Hepatocyte (in vitro differentiated cells): Measurements from ENCODE around the gene HRG. TPM values are rescaled to one million over a fixed set of nuclear protein-coding genes. Genes with fewer than 3 reads are reported as not detected.

Experiments used
- DNase-seq: peaks from one replicate; pipeline ENCODE4 v3.0.0-alpha.2; 2016; ENCODE audit warnings: low spot score
- H2AFZ ChIP-seq: fragments of 200-600 bp; sonication (generic); 2 replicates; pipeline ENCODE4 v1.6.0; 2016; ENCODE audit warnings: antibody characterized with exemption, mild to moderate bottlenecking
- H3K27ac ChIP-seq: fragments of 200-600 bp; sonication (generic); 2 replicates; pipeline ENCODE4 v1.5.1; 2016; ENCODE audit warnings: mild to moderate bottlenecking
- H3K27me3 ChIP-seq: fragments of 200-600 bp; sonication (generic); 2 replicates; pipeline ENCODE4 v1.6.1; 2016
- H3K36me3 ChIP-seq: fragments of 200-600 bp; sonication (generic); replicated peaks from 2 replicates; pipeline ENCODE4 v1.5.1; 2016; ENCODE audit warnings: low read depth; ENCODE audit not compliant: insufficient read depth
- H3K4me1 ChIP-seq: fragments of 200-600 bp; sonication (generic); 2 replicates; pipeline ENCODE4 v1.5.1; 2016; ENCODE audit warnings: mild to moderate bottlenecking, moderate library complexity; ENCODE audit not compliant: insufficient read depth
- H3K4me2 ChIP-seq: fragments of 200-600 bp; sonication (generic); 2 replicates; pipeline ENCODE4 v1.6.0; 2016
- H3K4me3 ChIP-seq: fragments of 200-600 bp; sonication (generic); 2 replicates; pipeline ENCODE4 v1.5.1; 2016; ENCODE audit warnings: mild to moderate bottlenecking
- H3K79me2 ChIP-seq: fragments of 200-600 bp; sonication (generic); 2 replicates; pipeline ENCODE4 v1.6.0; 2017; ENCODE audit warnings: mild to moderate bottlenecking
- H3K9me2 ChIP-seq: fragments of 200-600 bp; sonication (generic); replicated peaks from 2 replicates; pipeline ENCODE4 v1.6.0; 2017; ENCODE audit warnings: mild to moderate bottlenecking; ENCODE audit not compliant: insufficient read depth
- H3K9me3 ChIP-seq: fragments of 200-600 bp; sonication (generic); 2 replicates; pipeline ENCODE4 v1.5.1; 2016; ENCODE audit warnings: low read depth, mild to moderate bottlenecking
- H4K20me1 ChIP-seq: fragments of 200-600 bp; sonication (generic); 2 replicates; pipeline ENCODE4 v1.6.0; 2016; ENCODE audit warnings: mild to moderate bottlenecking; ENCODE audit not compliant: insufficient read depth, poor library complexity, severe bottlenecking
- CTCF ChIP-seq: fragments of 200-600 bp; sonication (generic); IDR thresholded peaks from 2 replicates; pipeline ENCODE4 v1.5.1; 2016; ENCODE audit warnings: antibody characterized with exemption, mild to moderate bottlenecking; ENCODE audit not compliant: poor library complexity
- EZH2 ChIP-seq: fragments of 200-600 bp; sonication (generic); IDR thresholded peaks from 2 replicates; pipeline ENCODE4 v1.6.1; 2016; ENCODE audit warnings: antibody characterized with exemption, mild to moderate bottlenecking, borderline replicate concordance
- EZH2phosphoT487 ChIP-seq: fragments of 200-600 bp; sonication (generic); IDR thresholded peaks from one replicate; pipeline ENCODE4 v1.6.1; 2018; ENCODE audit warnings: antibody characterized with exemption, mild to moderate bottlenecking, low read depth, moderate library complexity; ENCODE audit not compliant: unreplicated experiment, severe bottlenecking
- WGBS: methylation state at CpG from one replicate; pipeline ENCODE4 v1.1.6; 2016; ENCODE audit warnings: low lambda C conversion rate; ENCODE audit errors: missing lambda C conversion rate; 5-methylcytosine and 5-hydroxymethylcytosine counted together
- polyA plus RNA-seq: library from polyadenylated mRNA; unstranded; fragments of >200 nt; fragmentation: Nextera tagmentation; extraction: Ambion mirVana; gene quantifications from 2 replicates; pipeline ENCODE4 v1.2.1, GENCODE V29; 2016
- total RNA-seq: library from RNA; depleted of rRNA; stranded (reverse); fragments of >200 nt; gene quantifications from 2 replicates; pipeline ENCODE4 v1.2.3, GENCODE V29; 2014

Gene HRG
- total and polyA plus RNA-seq, 2 experiments from 2014 or later = 1.7 to 2.1 TPM

- TF ChIP-seq CTCF = no peak
- TF ChIP-seq EZH2phosphoT487 = no peak
- TF ChIP-seq EZH2 = no peak
- H3K27ac ChIP-seq = no peak overlapping the region
- H3K9me2 ChIP-seq = no peaks in the 10 kb centered on the region
- no peaks in the 10 kb centered on the region for H3K27me3 ChIP-seq
- H3K79me2 ChIP-seq = no peaks in the 10 kb centered on the region
- H3K4me1 ChIP-seq = no peaks in the 10 kb centered on the region
- no peak overlapping the region for H2AFZ ChIP-seq
- H3K4me2 ChIP-seq = no peak overlapping the region
- no peak overlapping the region for H3K4me3 ChIP-seq
- no peak for DNase-seq
- no peaks in the 10 kb centered on the region for H3K9me3 ChIP-seq
- 83% methylated on average over 7 of the region's 7 CpGs for WGBS
- no peaks in the 10 kb centered on the region for H3K36me3 ChIP-seq
- no peaks in the 10 kb centered on the region for H4K20me1 ChIP-seq
Observed at GRCh38 chr3:186636536-186636935, 29.3 kb upstream of the HRG start.

- Histone ChIP-seq H4K20me1 (no peaks in the 10 kb centered on the region), H2AFZ (no peak overlapping the region), H3K9me2 (no peaks in the 10 kb centered on the region), H3K36me3 (no peaks in the 10 kb centered on the region), H3K4me1 (no peaks in the 10 kb centered on the region), H3K27ac (no peak overlapping the region), H3K79me2 (no peaks in the 10 kb centered on the region), H3K4me2 (no peak overlapping the region), H3K27me3 (no peaks in the 10 kb centered on the region), H3K9me3 (no peaks in the 10 kb centered on the region), H3K4me3 (no peak overlapping the region)
- TF ChIP-seq EZH2phosphoT487 = no peak
- no peak for TF ChIP-seq EZH2
- TF ChIP-seq CTCF = no peak
- DNase-seq = no peak
- 71% methylated on average over 3 of the region's 3 CpGs for WGBS
Observed at GRCh38 chr3:186637686-186638085, 28.1 kb upstream of the HRG start.

GRCh38 chr3:186638259-186638658, 27.6 kb upstream of the HRG start:
- H3K79me2 ChIP-seq = no peaks in the 10 kb centered on the region
- H3K4me3 ChIP-seq = no peak overlapping the region
- no peak overlapping the region for H3K4me2 ChIP-seq
- H2AFZ ChIP-seq = no peak overlapping the region
- 83% methylated on average over 2 of the region's 2 CpGs for WGBS
- no peak for TF ChIP-seq CTCF
- no peak for TF ChIP-seq EZH2phosphoT487
- no peak for TF ChIP-seq EZH2
- H4K20me1 ChIP-seq = no peaks in the 10 kb centered on the region
- no peaks in the 10 kb centered on the region for H3K9me2 ChIP-seq
- DNase-seq = no peak
- no peaks in the 10 kb centered on the region for H3K36me3 ChIP-seq
- H3K27ac ChIP-seq = no peak overlapping the region
- H3K9me3 ChIP-seq = no peaks in the 10 kb centered on the region
- no peaks in the 10 kb centered on the region for H3K4me1 ChIP-seq
- no peaks in the 10 kb centered on the region for H3K27me3 ChIP-seq
